ENCODE data around the gene ZNF804A. TPM values are rescaled to one million over a fixed set of nuclear protein-coding genes. Genes with fewer than 3 reads are reported as not detected.
A peak's percentile ranks its signal among the peaks of the same experiment; 100 is the strongest.

The ZNF804A gene
- total and polyA plus RNA-seq, 2 of the 8 experiments (the other 6 are each of a cell fraction or from before 2014, with no cell fraction given) = 0.02 TPM; not detected in 1

GRCh38 chr2:184611361-184612085 lies 13.2 kb downstream of the ZNF804A start:
- H3K23me2 ChIP-seq (ENCODE audit: low read depth, low read length) = no peaks in the 10 kb centered on the region
- H2BK5ac ChIP-seq (ENCODE audit: low read depth, low read length) = no peak overlapping the region
- no peak overlapping the region for H3K14ac ChIP-seq (ENCODE audit: insufficient read length)
- H4K20me1 ChIP-seq (replicated peaks in 1 of 2; ENCODE audit: control insufficient read depth in 1 of 2, insufficient read depth in 2 of 2, low read length in 2 of 2) = no peaks in the 10 kb centered on the region
- no peak overlapping the region for H3K23ac ChIP-seq (ENCODE audit: insufficient read length)
- H3K9ac ChIP-seq (replicated peaks in 1 of 4; ENCODE audit: extremely low read depth in 1 of 4, low read depth in 3 of 4, low read length in 3 of 4) = no peak overlapping the region
- no peak overlapping the region for H2BK120ac ChIP-seq (replicated peaks; ENCODE audit: low read depth, low read length)
- no peak overlapping the region for H2BK15ac ChIP-seq (ENCODE audit: low read length)
- no peak overlapping the region for H3K4me2 ChIP-seq (ENCODE audit: insufficient read depth in 1 of 2, low read depth in 2 of 2, low read length in 2 of 2)
- no peak overlapping the region for H3K27ac ChIP-seq (ENCODE audit: low read depth, low read length)
- no peak overlapping the region for H2BK12ac ChIP-seq (ENCODE audit: low read depth, low read length)
- FAIRE-seq (no peak), DNase-seq (ENCODE audit: low read depth in 1 of 2, low spot score in 2 of 2) (no peak)
- no peak overlapping the region for H3K4ac ChIP-seq (replicated peaks; ENCODE audit: insufficient read length, low read depth, low read length)
- no peak overlapping the region for H4K5ac ChIP-seq (ENCODE audit: insufficient read length, low read depth, low read length)
- no peak overlapping the region for H2AFZ ChIP-seq (ENCODE audit: low read length)
- H3K18ac ChIP-seq (ENCODE audit: extremely low read depth, low read length) = no peak overlapping the region
- H2AK5ac ChIP-seq (ENCODE audit: low read depth, low read length) = no peak overlapping the region
- no peaks in the 10 kb centered on the region for H3K4me1 ChIP-seq (replicated peaks in 1 of 4; ENCODE audit: control insufficient read depth in 3 of 4, insufficient read depth in 4 of 4, low read length in 3 of 4)
- no peaks in the 10 kb centered on the region for H3K79me2 ChIP-seq (ENCODE audit: control insufficient read depth in 1 of 2, insufficient read depth in 2 of 2, low read length in 2 of 2)
- no peak for TF ChIP-seq E2F6 (IDR thresholded peaks at IDR 0.05)
- peak in 1 of 2 experiments; percentile 29; a peak in 3 of 4 replicates for TF ChIP-seq RAD21 (IDR thresholded peaks at IDR 0.05 in 1 of 2, conservative IDR thresholded peaks at IDR 0.05 in 1 of 2; ENCODE audit: low read depth in 2 of 2, low read length in 2 of 2)
- TF ChIP-seq CTCF (IDR thresholded peaks at IDR 0.05; ENCODE audit: control extremely low read depth in 1 of 3, insufficient read depth in 1 of 3, low read depth in 1 of 3, low read length in 3 of 3) = peak in 1 of 3 experiments; percentile 7; a peak in 1 of 4 replicates
- H3K79me1 ChIP-seq (ENCODE audit: low read depth, low read length) = no peaks in the 10 kb centered on the region
- H3K27me3 ChIP-seq (replicated peaks in 1 of 4; ENCODE audit: control insufficient read depth in 3 of 4, extremely low read depth in 1 of 4, insufficient read depth in 3 of 4, low read length in 3 of 4) = no peaks in the 10 kb centered on the region
- no peaks in the 10 kb centered on the region for H3K36me3 ChIP-seq (ENCODE audit: control insufficient read depth in 2 of 4, insufficient read depth in 4 of 4, low read length in 3 of 4)
- H4K8ac ChIP-seq (ENCODE audit: extremely low read depth, insufficient read depth, low read length) = no peak overlapping the region
- no peak overlapping the region for H3K56ac ChIP-seq (replicated peaks; ENCODE audit: insufficient read length, low read depth, low read length)
- H3K4me3 ChIP-seq (ENCODE audit: extremely low read depth in 1 of 4, insufficient read depth in 2 of 4, low read depth in 3 of 4, low read length in 4 of 4) = no peak overlapping the region
- ChIA-PET POLR2A (ENCODE audit: partially characterized antibody) (no interaction called here), CTCF (ENCODE audit: partially characterized antibody) (interaction anchor here (0.9 to 2.8 kb wide), 9 partner anchors 11 to 679 kb away, joined by 3 to 11 read pairs (median 5); no protein-coding TSS in a partner anchor)
- no peaks in the 10 kb centered on the region for H3K9me3 ChIP-seq (ENCODE audit: insufficient read depth in 2 of 2, low read depth in 1 of 2, low read length in 1 of 2)
- 16% methylated on average over 2 of the region's 2 CpGs; no CpG with 5 or more reads in 1 of the 2 experiments for WGBS, 2 experiments (ENCODE audit: extremely low coverage in 1 of 2, insufficient coverage in 1 of 2, insufficient read length in 1 of 2, insufficient replicate concordance in 2 of 2, low coverage in 1 of 2, low lambda C conversion rate in 2 of 2, missing lambda C conversion rate in 1 of 2)
- no peak overlapping the region for H4K91ac ChIP-seq (replicated peaks; ENCODE audit: insufficient read length, low read length)
- no peak overlapping the region for H2BK20ac ChIP-seq (ENCODE audit: low read length)

Data from H1 (cell line).